Panc1 (cell line): ENCODE results near the gene GLT8D2. TPM values are rescaled to one million over a fixed set of nuclear protein-coding genes. Genes with fewer than 3 reads are reported as not detected.

Source experiments
- ATAC-seq: fragments of 200-7000 bp; cut with Tn5 transposase; 2 replicates; pipeline ENCODE4 v1.9.1; 2020; ENCODE audit warnings: mild to moderate bottlenecking, moderate library complexity
- BruUV-seq: library from RNA; stranded (reverse); fragments of 400-500 nt; replicated peaks from 2 replicates; lab custom pipeline; 2021; lab: Mats Ljungman, UMichigan
- CTCF ChIA-PET: fragments of 300-600 bp; sonication (Branson Sonifier 250); formaldehyde crosslinking; loops from one replicate; lab custom pipeline; 2022; ENCODE audit warnings: antibody characterized with exemption; lab: Charles Lee
- POLR2A ChIA-PET: fragments of 300-600 bp; sonication (Branson Sonifier 250); formaldehyde crosslinking; loops from one replicate; lab custom pipeline; 2022; ENCODE audit warnings: antibody characterized with exemption; lab: Charles Lee
- DNase-seq: peaks from one replicate; pipeline ENCODE4 v3.0.0-alpha.2; 2010; ENCODE audit warnings: low read depth, low spot score
- H3K27ac ChIP-seq: 2 replicates; pipeline ENCODE4 v1.5.1; 2011; ENCODE audit warnings: mild to moderate bottlenecking, low read length, inconsistent platforms
- H3K27me3 ChIP-seq: fragments of 200-500 bp; sonication (Bioruptor generic); 2 replicates; pipeline ENCODE4 v1.6.0; 2014; ENCODE audit warnings: low read length, inconsistent platforms; ENCODE audit not compliant: control insufficient read depth, insufficient read depth
- H3K36me3 ChIP-seq: fragments of 200-500 bp; sonication (Bioruptor generic); 2 replicates; pipeline ENCODE4 v1.5.1; 2014; ENCODE audit warnings: inconsistent platforms, mild to moderate bottlenecking, low read length, moderate library complexity; ENCODE audit not compliant: control insufficient read depth, insufficient read depth
- H3K4me1 ChIP-seq: 2 replicates; pipeline ENCODE4 v1.5.1; 2011; ENCODE audit warnings: inconsistent platforms, mild to moderate bottlenecking, low read length, moderate library complexity; ENCODE audit not compliant: control insufficient read depth, insufficient read depth
- H3K4me3 ChIP-seq, 2 experiments: 2 replicates each; pipeline ENCODE4 v1.5.1; 2011 to 2012; ENCODE audit warnings: low read depth in 2 of 2, low read length in 2 of 2, mild to moderate bottlenecking in 2 of 2, inconsistent platforms in 1 of 2, moderate library complexity in 1 of 2
- H3K9me3 ChIP-seq: fragments of 200-500 bp; sonication (Bioruptor generic); 2 replicates; pipeline ENCODE4 v1.5.1; 2014; ENCODE audit warnings: low read depth, mild to moderate bottlenecking, inconsistent platforms, low read length, moderate library complexity; ENCODE audit not compliant: control insufficient read depth, insufficient read depth
- POLR2AphosphoS5 ChIP-seq: IDR thresholded peaks from 2 replicates; pipeline ENCODE4 v1.6.1; 2012; ENCODE audit warnings: mild to moderate bottlenecking, low read depth, low read length, moderate library complexity
- SIN3A ChIP-seq: IDR thresholded peaks from 2 replicates; pipeline ENCODE4 v1.6.1; 2012; ENCODE audit warnings: low read depth, mild to moderate bottlenecking, low read length, moderate library complexity, borderline replicate concordance; ENCODE audit not compliant: insufficient read depth
- TCF7L2 ChIP-seq: IDR thresholded peaks from 2 replicates; pipeline ENCODE4 v1.6.1; 2011; ENCODE audit warnings: mild to moderate bottlenecking, low read depth, low read length, inconsistent platforms
- in situ Hi-C: cut with HindIII; loops from 2 replicates; pipeline ENCODE4 v1.10.0; 2016; ENCODE audit warnings: low sequenced_read_pairs, low pct_unique_long_range_greater_than_20kb
- intact Hi-C: fragments of 100-400 bp; cut with micrococcal nuclease; formaldehyde crosslinking; loops from one replicate; pipeline ENCODE4 v1.10.0; 2022; ENCODE audit not compliant: unreplicated experiment
- total RNA-seq: library from RNA; stranded (reverse); gene quantifications from one replicate; pipeline ENCODE4 v1.2.1, GENCODE V29; 2021; ENCODE audit not compliant: unreplicated experiment
- TF ChIP-seq, protein P1 (sequence below), 2 experiments: IDR thresholded peaks; 2 replicates each; pipeline ENCODE4 v1.6.1; 2011 to 2012; ENCODE audit warnings: low read depth in 2 of 2, control low read depth in 1 of 2, low read length in 1 of 2, mild to moderate bottlenecking in 1 of 2, moderate library complexity in 1 of 2; ENCODE audit not compliant: insufficient read depth in 1 of 2
- TF ChIP-seq, protein P2 (sequence below): fragments of 450-650 bp; IDR thresholded peaks from 2 replicates; pipeline ENCODE4 v1.5.1; 2017; ENCODE audit warnings: mild to moderate bottlenecking

Gene GLT8D2
- total RNA-seq, 1 experiment from 2014 or later, result 0.54 TPM

GRCh38 chr12:103997286-103997900, 52.6 kb downstream of the GLT8D2 start:
- DNase-seq (no peak), ATAC-seq (no peak)
- Histone ChIP-seq H3K4me3 (no peak overlapping the region), H3K4me1 (no peaks in the 10 kb centered on the region), H3K9me3 (no peaks in the 10 kb centered on the region), H3K27me3 (peaks cover 6% of the 10 kb centered on the region; the same call in 1 of the 2 replicates), H3K27ac (no peak overlapping the region), H3K36me3 (no peaks in the 10 kb centered on the region)
- TF ChIP-seq, protein P1, sequence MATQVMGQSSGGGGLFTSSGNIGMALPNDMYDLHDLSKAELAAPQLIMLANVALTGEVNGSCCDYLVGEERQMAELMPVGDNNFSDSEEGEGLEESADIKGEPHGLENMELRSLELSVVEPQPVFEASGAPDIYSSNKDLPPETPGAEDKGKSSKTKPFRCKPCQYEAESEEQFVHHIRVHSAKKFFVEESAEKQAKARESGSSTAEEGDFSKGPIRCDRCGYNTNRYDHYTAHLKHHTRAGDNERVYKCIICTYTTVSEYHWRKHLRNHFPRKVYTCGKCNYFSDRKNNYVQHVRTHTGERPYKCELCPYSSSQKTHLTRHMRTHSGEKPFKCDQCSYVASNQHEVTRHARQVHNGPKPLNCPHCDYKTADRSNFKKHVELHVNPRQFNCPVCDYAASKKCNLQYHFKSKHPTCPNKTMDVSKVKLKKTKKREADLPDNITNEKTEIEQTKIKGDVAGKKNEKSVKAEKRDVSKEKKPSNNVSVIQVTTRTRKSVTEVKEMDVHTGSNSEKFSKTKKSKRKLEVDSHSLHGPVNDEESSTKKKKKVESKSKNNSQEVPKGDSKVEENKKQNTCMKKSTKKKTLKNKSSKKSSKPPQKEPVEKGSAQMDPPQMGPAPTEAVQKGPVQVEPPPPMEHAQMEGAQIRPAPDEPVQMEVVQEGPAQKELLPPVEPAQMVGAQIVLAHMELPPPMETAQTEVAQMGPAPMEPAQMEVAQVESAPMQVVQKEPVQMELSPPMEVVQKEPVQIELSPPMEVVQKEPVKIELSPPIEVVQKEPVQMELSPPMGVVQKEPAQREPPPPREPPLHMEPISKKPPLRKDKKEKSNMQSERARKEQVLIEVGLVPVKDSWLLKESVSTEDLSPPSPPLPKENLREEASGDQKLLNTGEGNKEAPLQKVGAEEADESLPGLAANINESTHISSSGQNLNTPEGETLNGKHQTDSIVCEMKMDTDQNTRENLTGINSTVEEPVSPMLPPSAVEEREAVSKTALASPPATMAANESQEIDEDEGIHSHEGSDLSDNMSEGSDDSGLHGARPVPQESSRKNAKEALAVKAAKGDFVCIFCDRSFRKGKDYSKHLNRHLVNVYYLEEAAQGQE (IDR thresholded peaks at IDR 0.05; ENCODE audit: insufficient read depth in 1 of 2, low read depth in 2 of 2, low read length in 1 of 2), result no peak
- TF ChIP-seq, protein P2, sequence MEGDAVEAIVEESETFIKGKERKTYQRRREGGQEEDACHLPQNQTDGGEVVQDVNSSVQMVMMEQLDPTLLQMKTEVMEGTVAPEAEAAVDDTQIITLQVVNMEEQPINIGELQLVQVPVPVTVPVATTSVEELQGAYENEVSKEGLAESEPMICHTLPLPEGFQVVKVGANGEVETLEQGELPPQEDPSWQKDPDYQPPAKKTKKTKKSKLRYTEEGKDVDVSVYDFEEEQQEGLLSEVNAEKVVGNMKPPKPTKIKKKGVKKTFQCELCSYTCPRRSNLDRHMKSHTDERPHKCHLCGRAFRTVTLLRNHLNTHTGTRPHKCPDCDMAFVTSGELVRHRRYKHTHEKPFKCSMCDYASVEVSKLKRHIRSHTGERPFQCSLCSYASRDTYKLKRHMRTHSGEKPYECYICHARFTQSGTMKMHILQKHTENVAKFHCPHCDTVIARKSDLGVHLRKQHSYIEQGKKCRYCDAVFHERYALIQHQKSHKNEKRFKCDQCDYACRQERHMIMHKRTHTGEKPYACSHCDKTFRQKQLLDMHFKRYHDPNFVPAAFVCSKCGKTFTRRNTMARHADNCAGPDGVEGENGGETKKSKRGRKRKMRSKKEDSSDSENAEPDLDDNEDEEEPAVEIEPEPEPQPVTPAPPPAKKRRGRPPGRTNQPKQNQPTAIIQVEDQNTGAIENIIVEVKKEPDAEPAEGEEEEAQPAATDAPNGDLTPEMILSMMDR, result no peak
- TF ChIP-seq SIN3A (no peak), POLR2AphosphoS5 (no peak), TCF7L2 (no peak)
- BruUV-seq, result no TSS peak
- CTCF ChIA-PET, result no interaction called here
- in situ Hi-C loops, result no loop called here
- POLR2A ChIA-PET, result no interaction called here
- intact Hi-C loops, result no loop called here

DNA sequence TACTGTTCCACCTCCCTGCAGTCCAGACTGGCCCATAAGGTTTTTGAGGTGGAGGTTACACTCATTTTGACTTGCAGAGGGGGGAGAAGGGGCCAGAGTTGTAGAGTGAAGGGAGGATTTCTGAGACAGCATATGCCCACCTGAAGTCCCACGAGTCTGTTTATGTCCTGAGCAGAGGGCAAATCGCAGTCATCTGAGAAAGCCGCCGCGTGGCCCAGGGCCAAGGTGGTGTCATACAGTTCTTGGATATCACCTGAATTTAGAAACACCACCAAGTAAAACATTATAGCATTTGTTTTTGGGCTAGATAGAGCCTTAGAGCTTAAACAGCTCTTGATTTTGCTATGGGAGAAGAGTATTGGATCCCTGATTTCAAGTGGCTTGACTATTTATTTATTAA, 53.4 kb downstream of the GLT8D2 start:
- no peak for DNase-seq
- ChIA-PET POLR2A (no interaction called here), CTCF (no interaction called here)
- H3K36me3 ChIP-seq, result no peaks in the 10 kb centered on the region
- no peaks in the 10 kb centered on the region for H3K4me1 ChIP-seq
- no peak overlapping the region for H3K4me3 ChIP-seq
- no peak for ATAC-seq
- no TSS peak for BruUV-seq
- peaks cover 6% of the 10 kb centered on the region; the same call in 1 of the 2 replicates for H3K27me3 ChIP-seq
- in situ Hi-C loops (no loop called here), intact Hi-C loops (no loop called here)
- H3K27ac ChIP-seq, result no peak overlapping the region
- TF ChIP-seq, protein P1 (IDR thresholded peaks at IDR 0.05; ENCODE audit: insufficient read depth in 1 of 2, low read depth in 2 of 2, low read length in 1 of 2), result no peak
- H3K9me3 ChIP-seq, result no peaks in the 10 kb centered on the region
